ENCODE data around the gene ZFYVE27.

The ZFYVE27 gene

GRCh38 chr10:97789770-97790397, 53.0 kb downstream of the ZFYVE27 start:
- TF ChIP-seq ZFX (IDR thresholded peaks at IDR 0.05) (no peak), CTCF (conservative IDR thresholded peaks at IDR 0.05) (no peak)
- H3K27ac ChIP-seq, result no peak overlapping the region

GRCh38 chr10:97791824-97792721, 55.1 kb downstream of the ZFYVE27 start:
- TF ChIP-seq ZFX (IDR thresholded peaks at IDR 0.05) (no peak), CTCF (conservative IDR thresholded peaks at IDR 0.05) (peak; percentile 95)
- no peak overlapping the region for H3K27ac ChIP-seq

- no peak for TF ChIP-seq ZFX (IDR thresholded peaks at IDR 0.05)
- TF ChIP-seq CTCF (conservative IDR thresholded peaks at IDR 0.05), result no peak
- H3K27ac ChIP-seq, result no peak overlapping the region
Measured at GRCh38 chr10:97795886-97796285, 59.0 kb downstream of the ZFYVE27 start.

- TF ChIP-seq ZFX (IDR thresholded peaks at IDR 0.05) (no peak), CTCF (conservative IDR thresholded peaks at IDR 0.05) (no peak)
- H3K27ac ChIP-seq, result no peak overlapping the region
Measured at GRCh38 chr10:97796651-97797050, 59.7 kb downstream of the ZFYVE27 start.

GRCh38 chr10:97798958-97799610, 62.2 kb downstream of the ZFYVE27 start:
- TF ChIP-seq ZFX (IDR thresholded peaks at IDR 0.05), result no peak
- no peak for TF ChIP-seq CTCF (conservative IDR thresholded peaks at IDR 0.05)

GRCh38 chr10:97800474-97800873, 63.5 kb downstream of the ZFYVE27 start:
- no peak for TF ChIP-seq CTCF (conservative IDR thresholded peaks at IDR 0.05)
- no peak for TF ChIP-seq ZFX (IDR thresholded peaks at IDR 0.05)
- H3K27ac ChIP-seq, result no peak overlapping the region

More at GRCh38 chr10:97798958-97799610, 62.2 kb downstream of the ZFYVE27 start:
- H3K27ac ChIP-seq, result no peak overlapping the region

- TF ChIP-seq ZFX (IDR thresholded peaks at IDR 0.05), result no peak
- no peak for TF ChIP-seq CTCF (conservative IDR thresholded peaks at IDR 0.05)
- H3K27ac ChIP-seq, result no peak overlapping the region
Measured at GRCh38 chr10:97801422-97801821, 64.5 kb downstream of the ZFYVE27 start.
